K562 (cell line): ENCODE data around the gene COL25A1. TPM values are rescaled to one million over a fixed set of nuclear protein-coding genes. Genes with fewer than 3 reads are reported as not detected.

Source experiments
- CBX3 ChIP-seq, 2 experiments: IDR thresholded peaks; 1 replicate in 1 of 2; 2 replicates in 1 of 2; pipeline ENCODE4 v1.6.1; 2012; ENCODE audit warnings: inconsistent platforms in 2 of 2, low read length in 2 of 2, borderline replicate concordance in 1 of 2, control low read depth in 1 of 2
- CREM ChIP-seq: IDR thresholded peaks from 2 replicates; pipeline ENCODE4 v1.6.1; 2014; ENCODE audit warnings: antibody characterized with exemption, low read depth
- CXXC5 ChIP-seq: fragments of 250-450 bp; sonication (Bioruptor Pico); IDR thresholded peaks from 2 replicates; pipeline ENCODE4 v1.8.0; 2022; ENCODE audit warnings: inconsistent platforms, mild to moderate bottlenecking, moderate library complexity
- FOXO4 ChIP-seq: fragments of 450-650 bp; formaldehyde crosslinking; IDR thresholded peaks from 2 replicates; pipeline ENCODE4 v1.4.0; 2020; ENCODE audit warnings: mild to moderate bottlenecking, moderate library complexity
- GABPA ChIP-seq: fragments of 200-800 bp; sonication (Bioruptor generic); conservative IDR thresholded peaks from 2 replicates; pipeline ENCODE4 v1.6.1; 2016; ENCODE audit warnings: low read depth, missing genetic modification characterization, missing compliant biosample characterization
- GTF2B ChIP-seq: IDR thresholded peaks from 2 replicates; pipeline ENCODE4 v1.6.1; 2011; ENCODE audit not compliant: insufficient read length; ENCODE audit errors: extremely low read depth
- MCM2 ChIP-seq: fragments of 450-650 bp; IDR thresholded peaks from 2 replicates; pipeline ENCODE4 v1.6.1; 2017; ENCODE audit warnings: low read depth, mild to moderate bottlenecking
- MTA3 ChIP-seq: fragments of 450-650 bp; formaldehyde crosslinking; IDR thresholded peaks from 2 replicates; pipeline ENCODE4 v1.6.1; 2017; ENCODE audit warnings: mild to moderate bottlenecking, borderline replicate concordance
- NR3C1 ChIP-seq: sonication (generic); formaldehyde crosslinking; IDR thresholded peaks from 2 replicates; pipeline ENCODE4 v1.8.1; 2022; ENCODE audit warnings: missing genetic modification reagents
- POLR2AphosphoS2 ChIP-seq: IDR thresholded peaks from 2 replicates; pipeline ENCODE4 v1.6.1; 2012; ENCODE audit warnings: low read length, improper control_type of control experiment
- REST ChIP-seq, 2 experiments: fragments of 450-650 bp; formaldehyde crosslinking in 1 of 2; IDR thresholded peaks; 2 replicates each; pipeline versions ENCODE4 v1.4.0 to v1.6.1; 2014 to 2020; ENCODE audit warnings: mild to moderate bottlenecking in 2 of 2, borderline replicate concordance in 1 of 2, low read depth in 1 of 2
- RFX7 ChIP-seq: fragments of 250-450 bp; sonication (Bioruptor Pico); IDR thresholded peaks from 2 replicates; pipeline ENCODE4 v1.5.1; 2021; ENCODE audit warnings: mild to moderate bottlenecking
- SMAD1 ChIP-seq: fragments of 150-350 bp; IDR thresholded peaks from 2 replicates; pipeline ENCODE4 v1.6.1; 2014; ENCODE audit warnings: low read length, low read depth; ENCODE audit not compliant: partially characterized antibody
- TAF9B ChIP-seq: fragments of 450-650 bp; IDR thresholded peaks from 2 replicates; pipeline ENCODE4 v1.6.1; 2018; ENCODE audit warnings: mild to moderate bottlenecking; ENCODE audit not compliant: partially characterized antibody
- ZNF134 ChIP-seq: fragments of 250-450 bp; sonication (Bioruptor Pico); conservative IDR thresholded peaks from 2 replicates; pipeline ENCODE4 v1.4.0; 2020
- ZNF282 ChIP-seq: sonication (generic); formaldehyde crosslinking; IDR thresholded peaks from 2 replicates; pipeline ENCODE4 v1.8.1; 2023; ENCODE audit warnings: missing genetic modification reagents
- ZNF639 ChIP-seq, 2 experiments: fragments of 200-800 bp in 1 of 2; sonication (Bioruptor generic) in 1 of 2; sonication (generic) in 1 of 2; formaldehyde crosslinking in 1 of 2; IDR thresholded peaks in 1 of 2; conservative IDR thresholded peaks in 1 of 2; 2 replicates each; pipeline versions ENCODE4 v1.5.0 to v1.6.1; 2016 to 2020; ENCODE audit warnings: missing compliant biosample characterization in 1 of 2, missing genetic modification characterization in 1 of 2, missing genetic modification reagents in 1 of 2
- ZSCAN29 ChIP-seq: fragments of 450-650 bp; IDR thresholded peaks from 2 replicates; pipeline ENCODE4 v1.6.1; 2017
- polyA plus RNA-seq, 8 experiments: library from polyadenylated mRNA; depleted of rRNA in 4 of 8; stranded (reverse) in 5 of 8; unstranded in 3 of 8; fragments of >200 nt; fragmentation: Nextera tagmentation in 2 of 8; fragmentation: Illumina TruSeq in 1 of 8; extraction: Ambion mirVana in 2 of 8; extraction: Trizol in 1 of 8; gene quantifications; 2 replicates each; pipeline versions ENCODE4 v1.2.1 to v1.2.3, GENCODE V29; 2011 to 2014; ENCODE audit warnings: inconsistent platforms in 1 of 8, missing spikeins in 1 of 8
- total RNA-seq, 7 experiments: library from RNA; depleted of rRNA in 6 of 7; stranded (reverse); fragments of >200 nt in 6 of 7; fragmentation: Illumina TruSeq in 2 of 7; extraction: Trizol in 2 of 7; gene quantifications; 2 replicates each; pipeline versions ENCODE4 v1.2.1 to v1.2.3, GENCODE V29; 2011 to 2021; ENCODE audit warnings: low replicate concordance in 1 of 7

The COL25A1 gene
- total and polyA plus RNA-seq, 9 of the 15 experiments (the other 6 are each of a cell fraction or from before 2014, with no cell fraction given), result 0.03 to 0.62 (median 0.27) TPM

GRCh38 chr4:109131559-109131958, 170.9 kb downstream of the COL25A1 start (continued):
- TF ChIP-seq REST (IDR thresholded peaks at IDR 0.05; ENCODE audit: borderline replicate concordance) (no peak), REST (CRISPR knock-in tag; IDR thresholded peaks at IDR 0.05; ENCODE audit: low read depth) (no peak), MCM2 (no peak), ZNF134 (no peak), SMAD1 (no peak), ZNF639 (CRISPR knock-in tag; conservative IDR thresholded peaks at IDR 0.05 in 1 of 2, IDR thresholded peaks at IDR 0.05 in 1 of 2) (no peak), ZNF282 (CRISPR knock-in tag) (no peak), MTA3 (peak; percentile 42; the same call in 1 of the 2 replicates), CREM (0 out of 2 replicates have a peak, but pooled peaks have one; percentile 19), POLR2AphosphoS2 (no peak), ZSCAN29 (no peak), CBX3 (IDR thresholded peaks at IDR 0.05; ENCODE audit: borderline replicate concordance in 1 of 2, low read length in 2 of 2) (no peak), TAF9B (no peak), GABPA (tag) (no peak), CXXC5 (CRISPR knock-in tag) (0 out of 2 replicates have a peak, but pooled peaks have one; percentile 10), GTF2B (no peak), RFX7 (CRISPR knock-in tag) (no peak), FOXO4 (no peak), NR3C1 (CRISPR knock-in tag) (no peak)
